NCI-H1436 treated with DMSO at 0.1 percent for 48 hours (cell line): ENCODE results near the gene ARL6IP6.

ENCODE experiments used
- DNase-seq: peaks from one replicate; lab custom pipeline; 2025; lab: John Stamatoyannopoulos, UW

ARL6IP6 gene

GRCh38 chr2:152718076-152718908 is at the start of gene ARL6IP6:
Gene ARL6IP6, plus strand, starts transcription at chr2:152718620. Its CDS starts 5 bp downstream, at chr2:152718625.
- peak; percentile 60 for DNase-seq

GRCh38 chr2:152674334-152674733 is 44.1 kb upstream of the ARL6IP6 start:
- DNase-seq = no peak

- no peak for DNase-seq
Measured at GRCh38 chr2:152676461-152676860, 42.0 kb upstream of the ARL6IP6 start.

GRCh38 chr2:152678808-152679207 is 39.6 kb upstream of the ARL6IP6 start:
- no peak for DNase-seq

GRCh38 chr2:152682663-152683062 is 35.8 kb upstream of the ARL6IP6 start:
- no peak for DNase-seq

- DNase-seq = no peak
Measured at GRCh38 chr2:152683400-152683799, 35.0 kb upstream of the ARL6IP6 start.

- DNase-seq = no peak
Measured at GRCh38 chr2:152686321-152686720, 32.1 kb upstream of the ARL6IP6 start.

- no peak for DNase-seq
Measured at GRCh38 chr2:152693033-152693432, 25.4 kb upstream of the ARL6IP6 start.

GRCh38 chr2:152694161-152694661 is 24.2 kb upstream of the ARL6IP6 start:
- DNase-seq = no peak

- no peak for DNase-seq
Measured at GRCh38 chr2:152695763-152696162, 22.7 kb upstream of the ARL6IP6 start.

GRCh38 chr2:152696476-152696875 is 21.9 kb upstream of the ARL6IP6 start:
- no peak for DNase-seq

- DNase-seq = no peak
Measured at GRCh38 chr2:152701198-152701597, 17.2 kb upstream of the ARL6IP6 start.

- DNase-seq = no peak
Measured at GRCh38 chr2:152706477-152707021, 11.9 kb upstream of the ARL6IP6 start.

- no peak for DNase-seq
Measured at GRCh38 chr2:152708742-152709141, 9.7 kb upstream of the ARL6IP6 start.

GRCh38 chr2:152710713-152711112 is 7.7 kb upstream of the ARL6IP6 start:
- DNase-seq = no peak

- DNase-seq = no peak
Measured at GRCh38 chr2:152715112-152715511, 3.3 kb upstream of the ARL6IP6 start.

- DNase-seq = no peak
Measured at GRCh38 chr2:152715854-152716428, 2.5 kb upstream of the ARL6IP6 start.

GRCh38 chr2:152716805-152717227 is 1.6 kb upstream of the ARL6IP6 start:
- DNase-seq = no peak

- peak; percentile 79 for DNase-seq
Measured at GRCh38 chr2:152717228-152718075, 968 bp upstream of the ARL6IP6 start, which contains the start of gene PRPF40A. Gene PRPF40A, minus strand, starts transcription at chr2:152717461. Its CDS starts 22 bp downstream, at chr2:152717439.

- peak; percentile 28 for DNase-seq
Measured at GRCh38 chr2:152718909-152719645, 657 bp downstream of the ARL6IP6 start.

GRCh38 chr2:152720794-152721193 is 2.4 kb downstream of the ARL6IP6 start:
- DNase-seq = no peak
